CD8-positive, alpha-beta memory T cell (primary cell): ENCODE results near the gene MAN1A1. TPM values are rescaled to one million over a fixed set of nuclear protein-coding genes. Genes with fewer than 3 reads are reported as not detected.

Source experiments
- CTCF ChIA-PET: fragments of 350-600 bp; sonication (Branson Sonifier 250); formaldehyde crosslinking; loops from one replicate; lab custom pipeline; 2021; ENCODE audit warnings: antibody characterized with exemption; lab: Charles Lee
- POLR2A ChIA-PET: fragments of 350-600 bp; sonication (Branson Sonifier 250); formaldehyde crosslinking; loops from one replicate; lab custom pipeline; 2021; ENCODE audit warnings: antibody characterized with exemption; lab: Charles Lee
- DNase-seq, 5 donors: peaks; one replicate each; pipeline versions ENCODE4 v3.0.0 to v3.0.0-alpha.2; 2020 to 2022; ENCODE audit warnings: mixed read lengths in 1 of 5
- H3K27ac ChIP-seq: one replicate; pipeline ENCODE4 v1.7.0; 2013; ENCODE audit warnings: low read depth, mild to moderate bottlenecking, low read length, moderate library complexity
- H3K27me3 ChIP-seq: 2 replicates; pipeline ENCODE4 v1.7.0; 2013; ENCODE audit warnings: low read length, mild to moderate bottlenecking; ENCODE audit not compliant: insufficient read depth, poor library complexity, severe bottlenecking
- H3K36me3 ChIP-seq: 2 replicates; pipeline ENCODE4 v1.7.0; 2013; ENCODE audit warnings: mild to moderate bottlenecking, low read length, moderate library complexity; ENCODE audit not compliant: insufficient read depth
- H3K4me1 ChIP-seq: 2 replicates; pipeline ENCODE4 v1.7.0; 2013; ENCODE audit warnings: mild to moderate bottlenecking, low read length, moderate library complexity; ENCODE audit not compliant: insufficient read depth
- H3K4me3 ChIP-seq: 2 replicates; pipeline ENCODE4 v1.7.0; 2013; ENCODE audit warnings: mild to moderate bottlenecking, low read length
- H3K9me3 ChIP-seq: 2 replicates; pipeline ENCODE4 v1.7.0; 2013; ENCODE audit warnings: mild to moderate bottlenecking, low read length
- H3K27ac Mint-ChIP-seq, 8 donors: one replicate each; pipeline ENCODE4 v1.8.0; 2020 to 2021; ENCODE audit warnings: mixed read lengths in 8 of 8, mild to moderate bottlenecking in 6 of 8, inconsistent platforms in 3 of 8, moderate library complexity in 3 of 8
- H3K27me3 Mint-ChIP-seq, 2 donors: one replicate each; pipeline ENCODE4 v1.8.0; 2020 to 2021; ENCODE audit warnings: mixed read lengths in 2 of 2, mild to moderate bottlenecking in 1 of 2, moderate library complexity in 1 of 2
- H3K36me3 Mint-ChIP-seq, 3 donors: one replicate each; pipeline ENCODE4 v1.8.0; 2020 to 2021; ENCODE audit warnings: mixed read lengths in 3 of 3, inconsistent platforms in 1 of 3, mild to moderate bottlenecking in 1 of 3
- H3K4me1 Mint-ChIP-seq, 3 donors: one replicate each; pipeline ENCODE4 v1.8.0; 2020 to 2021; ENCODE audit warnings: mixed read lengths in 3 of 3, inconsistent platforms in 1 of 3, mild to moderate bottlenecking in 1 of 3
- H3K4me3 Mint-ChIP-seq, 7 donors: one replicate each; pipeline ENCODE4 v1.8.0; 2020 to 2021; ENCODE audit warnings: mixed read lengths in 7 of 7, mild to moderate bottlenecking in 6 of 7, moderate library complexity in 4 of 7, inconsistent platforms in 2 of 7
- H3K9me3 Mint-ChIP-seq, 5 donors: one replicate each; pipeline ENCODE4 v1.8.0; 2020 to 2022; ENCODE audit warnings: mixed read lengths in 5 of 5, mild to moderate bottlenecking in 3 of 5, moderate library complexity in 2 of 5, inconsistent platforms in 1 of 5
- polyA plus RNA-seq: library from polyadenylated mRNA; unstranded; fragments of 300-500 nt; fragmentation: Illumina TruSeq; gene quantifications from one replicate; pipeline ENCODE4 v1.2.3, GENCODE V29; 2021
- total RNA-seq, 2 experiments: library from RNA; stranded (reverse); gene quantifications; one replicate each; pipeline ENCODE4 v1.2.3, GENCODE V29; 2021

The MAN1A1 gene
- total and polyA plus RNA-seq, 3 experiments from 2014 or later = 23.8 to 38.4 (median 36.9) TPM

DNA sequence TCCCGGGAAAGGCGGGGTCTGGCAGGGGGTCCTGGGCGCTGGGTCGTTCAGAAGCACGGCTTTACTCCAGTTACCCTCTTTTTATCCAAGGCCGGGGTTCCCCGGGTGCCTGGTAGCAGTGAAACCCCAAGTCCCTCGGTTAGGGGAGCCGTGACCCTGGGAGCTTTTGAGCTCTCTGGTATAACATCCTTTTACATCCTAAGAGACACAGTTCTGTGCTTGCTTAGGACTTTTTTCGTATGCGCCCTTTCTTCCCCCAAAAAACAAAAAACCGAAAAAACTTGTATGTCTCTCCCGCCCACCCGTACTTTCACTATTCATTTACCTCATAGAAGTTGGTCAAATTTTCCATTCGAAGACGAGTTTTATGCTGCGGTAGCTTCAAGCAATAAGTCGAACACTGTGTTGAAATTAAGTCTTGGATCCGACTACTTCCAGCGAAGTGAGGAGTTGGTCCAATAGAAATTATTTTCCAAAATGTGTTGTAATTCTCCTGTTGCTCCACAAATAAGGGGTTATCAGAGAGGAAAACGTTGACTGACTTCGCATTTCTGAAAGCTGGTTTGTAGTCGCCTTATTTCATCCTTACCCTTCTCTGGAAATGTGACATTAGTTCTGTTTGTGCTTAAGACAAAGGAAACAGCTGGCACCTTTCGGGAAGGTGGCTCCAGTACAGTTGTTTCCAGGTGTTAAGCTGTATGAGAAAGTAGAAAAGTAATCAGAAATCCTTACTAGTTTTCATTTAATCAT, 816 bp upstream of the MAN1A1 start:
- peaks cover 0 to 1% of the 10 kb centered on the region in 2 donors for H3K27me3 Mint-ChIP-seq
- ChIA-PET POLR2A (interaction anchor here (0.5 to 1.7 kb wide), 5 partner anchors 15 to 638 kb away, joined by 3 to 7 read pairs (median 4); no protein-coding TSS in a partner anchor), CTCF (interaction anchor here (0.9 to 1.9 kb wide), 4 partner anchors 10 to 36 kb away, joined by 3 to 8 read pairs (median 4); no protein-coding TSS in a partner anchor)
- Histone ChIP-seq H3K4me1 (peaks cover 12% of the 10 kb centered on the region), H3K9me3 (no peaks in the 10 kb centered on the region), H3K27me3 (no peaks in the 10 kb centered on the region), H3K27ac (peak overlapping the region; percentile 85), H3K36me3 (no peaks in the 10 kb centered on the region), H3K4me3 (peak overlapping the region; percentile 78)
- H3K9me3 Mint-ChIP-seq = no peaks in the 10 kb centered on the region
- peaks cover 37 to 58% (median 55%) of the 10 kb centered on the region in 3 donors for H3K4me1 Mint-ChIP-seq
- H3K36me3 Mint-ChIP-seq = peaks cover 0 to 12% (median 0%) of the 10 kb centered on the region in 3 donors
- H3K27ac Mint-ChIP-seq = peak overlapping the region; percentile 69 to 97 (median 89)
- peak in 3 of 5 donors; percentile 20 to 63 (median 60) for DNase-seq
- H3K4me3 Mint-ChIP-seq = peak overlapping the region; percentile 84 to 97 (median 88)

DNA sequence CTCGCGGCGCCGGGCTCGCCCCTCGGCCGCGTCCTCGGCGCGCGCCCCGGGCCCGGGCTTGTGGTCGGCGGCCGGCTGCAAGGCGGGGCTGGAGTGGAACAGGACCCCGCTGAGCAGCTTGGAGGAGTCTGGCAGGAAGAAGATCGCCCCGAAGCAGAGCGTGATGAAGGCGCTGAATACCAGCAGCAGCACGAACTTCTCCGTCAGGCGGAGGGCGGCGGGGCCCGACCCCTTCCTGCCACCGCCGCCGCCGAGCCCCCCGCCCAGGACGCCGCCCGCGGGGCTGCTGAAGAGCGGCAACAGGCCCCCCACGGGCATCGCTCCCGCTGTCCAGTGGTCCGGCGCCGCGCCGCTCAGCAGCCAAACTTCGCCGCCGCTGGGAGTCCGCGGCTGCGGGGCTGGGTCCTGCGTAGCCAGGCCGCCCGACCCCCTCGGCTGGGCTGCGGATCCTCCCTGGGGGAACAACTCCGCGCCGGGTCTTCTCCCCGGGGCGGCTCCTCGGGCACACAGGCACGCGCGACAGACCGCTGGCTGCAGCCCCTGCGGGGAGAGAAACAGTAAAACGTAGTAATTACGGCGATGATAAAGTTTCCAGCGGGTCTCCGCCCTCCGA, 707 bp downstream of the MAN1A1 start:
- Mint-ChIP-seq H3K27ac (peak overlapping the region in 7 of 8 donors; percentile 33 to 92 (median 75)), H3K27me3 (peaks cover 0 to 1% of the 10 kb centered on the region in 2 donors), H3K36me3 (peaks cover 0 to 12% (median 0%) of the 10 kb centered on the region in 3 donors), H3K9me3 (no peaks in the 10 kb centered on the region), H3K4me1 (peaks cover 51 to 72% (median 62%) of the 10 kb centered on the region in 3 donors), H3K4me3 (peak overlapping the region; percentile 95 to 99 (median 97))
- ChIA-PET CTCF (interaction anchor here (1.1 to 3.6 kb wide), 4 partner anchors 13 to 113 kb away, joined by 3 to 42 read pairs (median 8); no protein-coding TSS in a partner anchor), POLR2A (interaction anchor here (0.9 to 3.4 kb wide), 3 partner anchors 15 to 34 kb away, joined by 3 to 33 read pairs (median 5); no protein-coding TSS in a partner anchor)
- H3K9me3 ChIP-seq = no peaks in the 10 kb centered on the region
- no peaks in the 10 kb centered on the region for H3K36me3 ChIP-seq
- H3K4me3 ChIP-seq = peak overlapping the region; percentile 78
- H3K27me3 ChIP-seq = no peaks in the 10 kb centered on the region
- H3K27ac ChIP-seq = peak overlapping the region; percentile 85
- peaks cover 12% of the 10 kb centered on the region for H3K4me1 ChIP-seq
- peak in 4 of 5 donors; percentile 22 to 62 (median 36) for DNase-seq

DNA sequence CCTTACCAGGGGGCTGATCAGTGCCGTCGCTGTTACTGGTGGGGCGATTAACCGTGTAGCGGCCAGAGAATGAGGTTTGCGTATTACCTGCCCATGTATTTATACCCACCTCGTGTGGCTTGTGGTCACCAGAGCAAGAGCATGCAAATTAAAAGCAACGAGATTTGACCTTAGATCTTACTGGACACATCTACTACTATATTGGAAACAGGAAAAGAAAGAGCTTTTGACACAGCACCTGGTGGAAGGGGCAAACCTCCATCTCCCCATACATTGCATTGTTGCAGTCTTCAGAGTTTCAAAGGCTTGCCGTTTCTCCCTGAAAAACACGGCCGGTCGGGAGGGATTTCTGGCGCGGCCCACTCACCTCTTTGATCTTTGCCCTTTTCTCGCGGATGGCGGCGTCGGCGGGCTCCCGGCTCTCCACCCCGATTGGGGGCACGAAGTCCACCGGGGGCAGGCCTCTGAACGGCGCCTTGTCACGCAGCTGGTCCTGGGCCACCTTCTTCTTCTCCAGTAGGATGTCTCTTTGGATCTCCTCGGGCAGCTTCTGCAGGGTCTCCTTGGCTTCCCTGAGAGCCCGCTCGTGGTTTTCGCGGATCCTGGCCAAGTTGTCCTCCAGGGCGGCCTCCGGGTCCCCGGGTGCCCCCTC, 1.3 kb downstream of the MAN1A1 start:
- no peaks in the 10 kb centered on the region for H3K36me3 ChIP-seq
- H3K9me3 ChIP-seq = no peaks in the 10 kb centered on the region
- Mint-ChIP-seq H3K4me1 (peaks cover 56 to 72% (median 65%) of the 10 kb centered on the region in 3 donors), H3K27me3 (peaks cover 0 to 1% of the 10 kb centered on the region in 2 donors), H3K27ac (peak overlapping the region; percentile 88 to 98 (median 97)), H3K9me3 (no peaks in the 10 kb centered on the region), H3K4me3 (peak overlapping the region; percentile 95 to 99 (median 97)), H3K36me3 (peaks cover 0 to 12% (median 0%) of the 10 kb centered on the region in 3 donors)
- H3K27ac ChIP-seq = peak overlapping the region; percentile 85
- H3K27me3 ChIP-seq = no peaks in the 10 kb centered on the region
- ChIA-PET CTCF (interaction anchor here (1.1 to 3.6 kb wide), 5 partner anchors 12 to 114 kb away, joined by 3 to 42 read pairs (median 6); no protein-coding TSS in a partner anchor), POLR2A (interaction anchor here (0.6 to 3.4 kb wide), 4 partner anchors 14 to 33 kb away, joined by 3 to 33 read pairs (median 6); no protein-coding TSS in a partner anchor)
- peak overlapping the region; percentile 78 for H3K4me3 ChIP-seq
- peaks cover 12% of the 10 kb centered on the region for H3K4me1 ChIP-seq
- DNase-seq = peak; percentile 14 to 67 (median 41)

DNA sequence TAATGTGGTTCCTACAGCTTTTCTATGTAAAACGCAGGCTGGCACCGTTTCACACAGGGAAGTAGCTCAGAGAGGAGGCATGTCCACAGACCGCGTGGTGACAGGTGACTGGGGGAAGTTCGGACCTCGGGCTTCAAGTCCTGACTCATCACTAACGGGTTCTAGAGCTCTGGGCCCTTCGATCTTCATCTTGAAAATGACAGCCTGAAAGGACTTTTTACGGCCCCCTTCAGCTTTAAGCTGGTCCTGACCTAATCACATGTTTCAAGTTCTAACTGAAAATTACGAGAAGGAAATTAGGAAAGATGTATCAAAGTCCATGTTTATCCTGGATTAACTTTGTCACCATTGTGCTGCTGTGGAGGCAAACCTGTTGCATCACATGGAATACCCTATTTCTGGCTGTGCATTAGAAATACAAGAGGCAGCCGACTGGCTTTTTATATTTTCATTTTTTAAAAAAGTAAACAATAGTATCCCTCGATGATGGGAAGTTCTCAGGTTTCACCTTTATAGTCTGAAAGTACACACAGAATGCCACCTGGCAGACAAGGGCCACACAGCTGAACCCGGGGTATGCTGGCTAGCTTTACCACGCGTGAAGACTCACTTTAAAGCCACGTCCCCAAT, 2.0 kb downstream of the MAN1A1 start:
- H3K36me3 Mint-ChIP-seq = peaks cover 0 to 12% (median 0%) of the 10 kb centered on the region in 3 donors
- no peaks in the 10 kb centered on the region for H3K9me3 ChIP-seq
- POLR2A ChIA-PET = interaction anchor here (0.6 to 3.4 kb wide), 7 partner anchors 11 to 1183 kb away, joined by 3 to 33 read pairs (median 3); no protein-coding TSS in a partner anchor
- peaks cover 0 to 1% of the 10 kb centered on the region in 2 donors for H3K27me3 Mint-ChIP-seq
- CTCF ChIA-PET = interaction anchor here (1.1 to 3.6 kb wide), 8 partner anchors 11 to 218 kb away, joined by 3 to 42 read pairs (median 6); no protein-coding TSS in a partner anchor
- H3K9me3 Mint-ChIP-seq = no peaks in the 10 kb centered on the region
- H3K4me3 ChIP-seq = peak overlapping the region; percentile 78
- H3K27ac Mint-ChIP-seq = peak overlapping the region; percentile 88 to 98 (median 97)
- H3K4me1 ChIP-seq = peaks cover 12% of the 10 kb centered on the region
- no peaks in the 10 kb centered on the region for H3K27me3 ChIP-seq
- DNase-seq = peak; percentile 2 to 52 (median 12)
- peaks cover 61 to 77% (median 71%) of the 10 kb centered on the region in 3 donors for H3K4me1 Mint-ChIP-seq
- peak overlapping the region; percentile 85 for H3K27ac ChIP-seq
- peak overlapping the region; percentile 95 to 99 (median 97) for H3K4me3 Mint-ChIP-seq
- H3K36me3 ChIP-seq = no peaks in the 10 kb centered on the region

DNA sequence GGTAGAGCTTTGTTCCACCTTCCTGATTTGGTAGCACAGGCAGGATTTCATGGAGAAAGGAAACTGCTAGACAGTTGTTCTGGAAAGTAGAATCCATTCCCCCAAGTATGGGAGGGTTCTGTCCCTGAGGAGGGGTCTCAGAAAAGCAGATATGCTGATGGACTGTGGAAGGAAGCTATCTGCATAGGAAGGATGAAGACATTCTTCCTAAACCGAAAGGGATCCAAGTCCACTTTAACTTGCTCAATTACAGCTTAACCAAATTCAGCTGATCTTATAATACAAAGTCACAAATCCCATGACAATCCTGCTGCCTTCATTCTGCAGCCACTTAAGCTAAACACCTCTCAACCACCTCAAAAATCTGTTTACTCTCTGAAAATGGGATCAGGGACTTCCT, 2.6 kb downstream of the MAN1A1 start:
- DNase-seq = no peak
- Histone ChIP-seq H3K27ac (peak overlapping the region; percentile 85), H3K36me3 (no peaks in the 10 kb centered on the region), H3K4me3 (peak overlapping the region; percentile 78), H3K9me3 (no peaks in the 10 kb centered on the region), H3K4me1 (peaks cover 12% of the 10 kb centered on the region), H3K27me3 (no peaks in the 10 kb centered on the region)
- POLR2A ChIA-PET = interaction anchor here (0.7 to 3.4 kb wide), 4 partner anchors 10 to 1182 kb away, joined by 3 to 33 read pairs (median 3); no protein-coding TSS in a partner anchor
- peaks cover 63 to 80% (median 78%) of the 10 kb centered on the region in 3 donors for H3K4me1 Mint-ChIP-seq
- no peaks in the 10 kb centered on the region for H3K9me3 Mint-ChIP-seq
- peak overlapping the region; percentile 95 to 99 (median 97) for H3K4me3 Mint-ChIP-seq
- peaks cover 0 to 1% of the 10 kb centered on the region in 2 donors for H3K27me3 Mint-ChIP-seq
- peaks cover 0 to 12% (median 0%) of the 10 kb centered on the region in 3 donors for H3K36me3 Mint-ChIP-seq
- H3K27ac Mint-ChIP-seq = peak overlapping the region; percentile 88 to 98 (median 97)
- CTCF ChIA-PET = interaction anchor here (0.7 to 3.6 kb wide), 8 partner anchors 11 to 269 kb away, joined by 3 to 42 read pairs (median 4); no protein-coding TSS in a partner anchor

DNA sequence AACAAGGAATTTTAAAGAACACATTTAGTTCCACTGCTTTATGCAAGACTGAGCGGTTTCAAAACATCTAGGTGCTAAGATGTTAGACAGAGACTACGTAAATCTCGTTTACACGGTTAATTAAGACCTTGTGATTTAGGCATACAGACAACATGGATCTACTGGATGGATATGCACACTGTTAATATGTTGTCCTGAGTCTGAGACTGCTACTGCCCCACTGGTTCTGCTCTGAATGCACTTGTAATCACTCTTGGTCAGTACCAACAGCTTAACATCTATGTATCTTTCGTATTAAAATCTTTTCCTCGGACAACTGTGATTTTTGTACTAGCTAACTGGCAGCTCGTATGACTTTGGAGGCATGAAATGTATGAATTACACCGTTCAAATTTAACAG, 3.1 kb downstream of the MAN1A1 start:
- Mint-ChIP-seq H3K4me1 (peaks cover 61 to 80% (median 78%) of the 10 kb centered on the region in 3 donors), H3K9me3 (no peaks in the 10 kb centered on the region), H3K36me3 (peaks cover 0 to 12% (median 0%) of the 10 kb centered on the region in 3 donors), H3K4me3 (peak overlapping the region; percentile 95 to 99 (median 97)), H3K27me3 (peaks cover 0 to 1% of the 10 kb centered on the region in 2 donors), H3K27ac (peak overlapping the region; percentile 88 to 98 (median 97))
- Histone ChIP-seq H3K36me3 (no peaks in the 10 kb centered on the region), H3K4me3 (peak overlapping the region; percentile 78), H3K4me1 (peaks cover 12% of the 10 kb centered on the region), H3K9me3 (no peaks in the 10 kb centered on the region), H3K27ac (peak overlapping the region; percentile 85), H3K27me3 (no peaks in the 10 kb centered on the region)
- POLR2A ChIA-PET = interaction anchor here (0.9 to 3.4 kb wide), 2 partner anchors 24 to 31 kb away, joined by 3 to 33 read pairs; no protein-coding TSS in a partner anchor
- DNase-seq = no peak
- CTCF ChIA-PET = interaction anchor here (0.6 to 3.6 kb wide), 7 partner anchors 10 to 268 kb away, joined by 3 to 42 read pairs (median 3); no protein-coding TSS in a partner anchor
